Umbilical cord (tissue), 2 donors: Measurements from ENCODE around the gene RAN. TPM values are rescaled to one million over a fixed set of nuclear protein-coding genes. Genes with fewer than 3 reads are reported as not detected.
"Not testable (repeated sequence)": the region's sequence is repeated elsewhere in the genome, so short reads cannot be mapped to it uniquely, and the experiment has no call there.

Experiments
- DNase-seq: peaks from one replicate; pipeline ENCODE4 v3.0.0-alpha.2; 2015; ENCODE audit warnings: low spot score
- total RNA-seq: library from RNA; depleted of rRNA; stranded (reverse); fragments of >200 nt; gene quantifications from one replicate; pipeline ENCODE4 v1.2.3, GENCODE V29; 2014; ENCODE audit warnings: low replicate concordance; ENCODE audit not compliant: insufficient read depth

Gene RAN
- total RNA-seq, 1 donor from 2014 or later, result 199 TPM

DNA sequence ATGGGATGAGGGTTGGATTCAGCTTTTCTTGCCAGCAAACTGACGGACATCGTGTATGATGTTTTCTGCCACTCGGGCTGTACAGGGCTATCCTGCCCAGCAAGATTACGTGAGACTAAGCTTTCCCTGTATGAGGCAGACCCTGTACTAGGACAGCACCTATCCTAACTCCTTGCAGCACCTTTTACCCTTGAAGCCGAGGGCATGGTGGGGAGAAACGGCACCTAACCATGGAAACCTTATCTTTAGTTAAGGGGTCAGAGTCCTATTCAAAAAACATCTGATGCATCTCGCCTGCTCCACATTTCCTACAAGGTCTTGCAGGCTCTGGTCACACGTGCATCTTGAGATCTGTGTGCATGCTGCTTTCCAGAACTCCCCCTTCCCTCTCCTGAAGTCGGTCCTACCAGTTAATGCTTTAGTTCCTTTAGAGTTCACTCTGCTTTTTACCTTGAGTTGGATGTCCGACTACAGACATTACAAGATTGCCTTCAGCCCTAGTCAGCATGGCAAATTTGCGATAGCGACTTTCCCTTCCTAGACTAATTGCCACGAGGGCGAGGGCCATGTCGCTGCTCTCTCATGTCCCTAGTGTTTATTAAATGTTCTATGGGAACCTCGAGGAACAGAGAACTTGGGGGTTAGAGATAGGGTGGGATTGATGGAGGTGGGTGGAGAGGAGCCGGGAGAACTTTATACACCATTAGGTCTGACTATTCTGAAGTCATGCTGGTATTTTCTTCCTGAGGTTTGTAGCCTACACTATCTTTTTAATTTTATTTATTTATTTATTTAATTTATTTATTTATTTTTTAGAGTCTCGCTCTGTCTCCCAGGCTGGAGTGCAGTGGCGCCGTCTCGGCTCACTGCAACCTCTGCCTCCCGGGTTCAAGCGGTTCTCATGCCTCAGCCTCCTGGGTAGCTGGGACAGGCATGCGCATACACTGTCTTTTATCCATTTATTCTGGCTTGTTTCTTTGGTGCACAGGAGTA lies 6.6 kb downstream of the RAN start:
- no peak for DNase-seq

DNA sequence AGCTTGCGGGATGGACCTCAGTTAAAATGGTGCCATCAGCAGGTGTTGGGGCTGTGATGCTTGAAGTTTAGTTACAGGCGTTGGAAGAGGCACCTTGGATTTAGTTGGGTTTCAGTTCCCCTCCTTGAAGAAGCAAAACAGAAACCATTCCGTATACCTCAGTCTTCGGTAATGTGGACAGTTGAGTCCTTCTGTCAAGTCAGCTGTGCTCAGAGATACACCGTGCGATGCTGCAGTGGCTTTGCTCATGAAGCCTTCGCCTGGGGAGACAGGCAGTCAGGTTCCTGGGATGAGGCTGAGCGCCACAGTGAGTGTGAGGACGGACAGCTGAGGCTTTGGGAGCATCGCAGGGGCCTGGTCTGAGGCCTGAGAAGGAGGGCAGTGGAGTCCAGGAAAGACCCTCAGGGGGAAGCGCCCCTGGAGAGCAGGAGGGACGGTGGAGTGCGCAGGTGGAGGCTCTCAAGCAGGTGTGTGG lies 7.4 kb downstream of the RAN start:
- DNase-seq, result no peak

DNA sequence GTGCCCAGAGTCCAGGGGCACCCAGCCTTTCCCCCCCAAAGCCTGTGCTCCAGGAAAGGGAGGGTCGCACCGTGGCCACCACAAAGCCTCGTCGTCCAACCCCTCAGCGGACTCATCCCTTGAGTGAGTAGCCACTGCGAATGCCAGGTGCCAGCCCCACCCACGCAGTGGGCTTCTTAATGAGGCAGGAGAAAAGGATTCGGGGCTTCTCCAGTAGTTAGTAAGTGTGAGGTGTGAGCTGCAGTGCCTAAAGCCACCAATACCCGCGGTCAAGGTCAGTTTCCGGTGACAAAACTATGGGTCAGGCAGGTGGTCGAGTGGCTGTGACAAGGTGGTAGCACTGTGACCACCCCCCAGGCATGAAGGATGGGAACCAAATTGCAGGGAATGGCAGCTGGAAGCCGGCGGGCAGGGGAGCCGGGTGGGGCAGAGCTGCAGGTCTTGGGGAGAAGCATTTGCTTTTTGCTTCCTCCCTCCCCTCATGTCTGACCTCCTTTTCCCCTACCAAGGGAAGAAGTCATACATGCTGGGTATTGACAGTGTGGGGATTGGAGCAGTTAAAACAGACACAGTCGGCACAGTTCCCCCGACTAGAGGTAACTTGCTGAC lies 8.0 kb downstream of the RAN start:
- no peak for DNase-seq

DNA sequence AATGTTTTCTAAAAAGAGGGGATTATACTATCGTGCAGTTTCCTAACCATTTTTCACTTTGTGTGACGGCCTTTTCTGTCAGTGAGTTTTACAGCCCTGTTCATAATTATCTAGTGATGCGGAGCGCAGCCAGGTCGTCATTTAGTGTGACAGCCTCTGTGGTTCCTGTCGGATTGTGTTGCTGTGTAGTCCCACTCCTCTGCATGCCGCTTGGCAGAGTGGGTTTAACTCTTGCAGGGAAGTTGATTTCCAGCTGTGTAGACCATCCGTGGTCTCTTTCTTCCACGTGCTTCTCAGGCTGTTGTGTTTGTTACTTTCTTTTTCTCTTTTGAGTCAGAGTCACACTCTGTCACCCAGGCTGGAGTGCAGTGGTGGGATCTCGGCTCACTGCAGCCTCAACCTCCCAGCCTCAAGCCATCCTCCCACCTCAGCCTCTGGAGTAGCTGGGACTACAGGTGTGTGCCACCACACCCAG lies 8.6 kb downstream of the RAN start:
- no peak for DNase-seq

DNA sequence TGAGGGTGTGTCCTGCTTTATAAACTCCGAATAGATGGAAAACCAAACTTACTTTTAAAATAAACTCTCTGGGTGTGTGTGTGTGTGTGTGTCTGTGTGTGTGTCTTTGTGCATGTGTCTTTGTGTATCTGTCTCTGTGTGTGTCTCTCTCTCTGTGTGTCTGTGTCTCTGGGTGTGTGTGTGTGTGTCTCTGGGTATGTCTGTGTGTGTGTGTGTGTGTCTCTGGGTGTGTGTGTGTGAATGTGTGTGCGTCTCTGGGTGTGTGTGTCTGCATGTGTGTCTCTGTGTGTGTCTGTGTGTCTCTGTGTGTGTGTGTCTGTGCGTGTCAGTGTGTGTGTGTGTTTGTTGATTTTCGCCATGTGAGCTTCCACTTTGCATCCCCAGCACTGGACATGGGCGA lies 9.2 kb downstream of the RAN start:
- no peak for DNase-seq

DNA sequence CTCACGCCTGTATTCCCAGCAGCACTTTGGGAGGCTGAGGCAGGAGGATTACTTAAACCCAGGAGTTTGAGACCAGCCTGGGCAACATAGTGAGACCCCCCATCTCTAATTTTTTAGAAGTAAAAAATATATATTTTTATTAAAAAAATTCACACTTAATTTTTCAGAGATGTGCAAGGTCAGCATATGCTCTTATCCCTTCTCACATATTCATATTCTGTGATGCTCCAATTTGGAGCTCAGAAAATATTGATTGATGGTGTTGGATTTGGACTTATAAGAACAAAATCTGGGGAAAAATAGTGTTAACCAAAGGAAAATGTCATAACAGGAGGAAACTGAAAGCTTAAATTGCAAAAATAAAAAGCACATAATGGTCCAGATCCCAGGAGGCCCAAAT lies 9.7 kb downstream of the RAN start:
- no peak for DNase-seq

DNA sequence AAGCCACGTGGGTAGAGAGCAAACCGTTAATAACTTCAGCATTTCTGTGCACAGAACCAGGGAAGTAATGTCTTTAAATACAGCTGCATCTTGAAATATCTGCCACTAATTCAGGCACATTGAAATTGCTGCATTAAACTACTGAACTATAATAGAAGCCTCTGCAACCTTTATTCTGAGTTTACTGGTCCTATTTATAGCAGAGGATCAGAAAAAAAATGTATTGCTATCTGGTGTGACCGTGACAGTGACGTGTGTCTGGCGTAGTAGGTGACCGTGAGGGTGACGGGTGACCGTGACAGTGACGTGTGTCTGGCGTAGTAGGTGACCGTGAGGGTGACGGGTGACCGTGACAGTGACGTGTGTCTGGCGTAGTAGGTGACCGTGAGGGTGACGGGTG lies 15.3 kb downstream of the RAN start:
- DNase-seq, result not testable (repeated sequence)

DNA sequence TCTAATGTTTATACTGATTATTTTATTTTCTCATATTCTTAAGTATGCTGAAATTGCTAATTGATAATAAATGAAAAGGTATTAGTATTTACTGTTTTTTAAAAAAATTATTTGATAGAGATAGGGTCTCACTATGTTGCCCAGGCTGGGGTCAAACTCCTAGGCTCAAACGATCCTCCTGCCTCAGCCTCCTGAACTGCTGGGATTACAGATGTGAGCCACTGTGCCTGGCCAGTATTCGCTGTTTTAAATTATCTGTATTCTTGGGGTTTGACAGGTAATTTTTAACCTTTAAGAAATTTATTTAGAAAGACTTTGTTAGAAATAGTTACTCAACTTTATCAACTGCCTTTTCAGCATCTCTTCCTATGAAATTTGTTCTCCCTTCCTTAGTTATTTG lies 32.2 kb downstream of the RAN start:
- DNase-seq, result no peak

DNA sequence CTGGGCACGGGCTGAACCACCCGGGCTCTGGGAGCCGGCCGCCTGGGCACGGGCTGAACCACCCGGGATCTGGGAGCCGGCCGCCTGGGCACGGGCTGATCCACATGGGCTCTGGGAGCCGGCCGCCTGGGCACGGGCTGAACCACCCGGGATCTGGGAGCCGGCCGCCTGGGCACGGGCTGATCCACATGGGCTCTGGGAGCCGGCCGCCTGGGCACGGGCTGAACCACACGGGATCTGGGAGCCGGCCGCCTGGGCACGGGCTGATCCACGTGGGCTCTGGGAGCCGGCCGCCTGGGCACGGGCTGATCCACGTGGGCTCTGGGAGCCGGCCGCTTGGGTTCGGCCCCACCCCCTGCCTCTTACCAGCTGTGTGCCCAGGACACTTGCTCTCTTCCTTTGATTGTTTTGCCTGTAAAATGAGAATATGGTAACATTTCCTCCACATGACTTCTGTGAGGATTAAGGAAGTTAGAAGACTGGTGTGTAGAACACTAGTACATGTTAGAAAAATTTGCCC lies 33.1 kb downstream of the RAN start:
- not testable (repeated sequence) for DNase-seq

DNA sequence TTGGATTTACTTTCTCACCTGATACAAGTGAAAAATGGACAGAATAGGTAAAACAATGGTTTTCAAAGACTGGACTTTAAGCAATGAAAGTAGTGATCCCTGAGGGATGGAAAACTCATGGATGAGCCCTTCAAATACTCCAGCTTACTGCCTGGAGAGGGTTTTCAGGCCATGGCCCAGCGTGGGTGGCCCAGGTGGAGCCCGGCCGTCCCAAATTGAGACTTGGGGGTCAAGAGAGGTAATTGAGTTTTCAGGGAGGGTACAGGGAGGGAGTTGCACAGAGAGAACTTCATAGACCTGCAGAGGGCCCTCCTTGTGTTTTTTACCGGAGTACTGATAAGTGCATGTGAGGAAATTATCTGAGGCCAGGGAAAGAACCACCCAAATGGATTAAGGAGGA lies 37.2 kb downstream of the RAN start:
- DNase-seq, result no peak

DNA sequence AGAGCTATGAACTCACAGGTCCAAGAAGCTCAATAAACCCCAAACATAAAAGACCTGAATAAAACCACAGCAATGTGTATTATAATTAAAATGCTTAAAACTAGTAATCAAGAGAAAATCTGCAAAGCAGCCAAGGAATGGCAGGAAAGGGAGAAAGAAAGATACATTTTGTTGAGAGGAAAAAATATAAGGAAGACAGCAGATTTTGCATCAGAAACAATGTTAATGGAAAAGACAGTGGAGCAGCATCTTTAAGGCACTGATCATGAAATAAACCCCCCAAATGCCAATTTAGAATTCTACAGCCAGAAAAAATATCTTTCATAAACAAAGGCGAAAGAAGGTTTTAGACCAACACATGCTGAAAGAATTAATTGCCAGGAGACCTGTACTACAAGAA lies 39.3 kb downstream of the RAN start:
- no peak for DNase-seq

DNA sequence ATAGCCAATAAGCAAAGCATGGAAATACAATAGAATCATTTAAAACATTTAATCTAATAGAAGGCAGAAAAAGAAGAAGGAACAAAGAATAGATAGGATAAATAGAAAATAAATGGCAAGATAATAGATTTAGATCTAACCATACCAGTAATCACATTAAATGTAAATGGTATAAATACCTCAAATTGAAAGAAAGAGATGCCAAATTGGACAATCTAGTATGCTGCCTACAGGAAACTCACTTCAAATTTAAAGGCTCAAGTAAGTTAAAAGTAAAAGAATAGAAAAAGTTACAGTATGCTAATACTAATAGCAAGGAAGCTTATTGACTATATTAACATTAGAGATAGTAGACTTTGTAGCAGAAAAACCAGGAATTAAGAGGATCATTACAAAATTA lies 40.1 kb downstream of the RAN start:
- DNase-seq, result no peak

DNA sequence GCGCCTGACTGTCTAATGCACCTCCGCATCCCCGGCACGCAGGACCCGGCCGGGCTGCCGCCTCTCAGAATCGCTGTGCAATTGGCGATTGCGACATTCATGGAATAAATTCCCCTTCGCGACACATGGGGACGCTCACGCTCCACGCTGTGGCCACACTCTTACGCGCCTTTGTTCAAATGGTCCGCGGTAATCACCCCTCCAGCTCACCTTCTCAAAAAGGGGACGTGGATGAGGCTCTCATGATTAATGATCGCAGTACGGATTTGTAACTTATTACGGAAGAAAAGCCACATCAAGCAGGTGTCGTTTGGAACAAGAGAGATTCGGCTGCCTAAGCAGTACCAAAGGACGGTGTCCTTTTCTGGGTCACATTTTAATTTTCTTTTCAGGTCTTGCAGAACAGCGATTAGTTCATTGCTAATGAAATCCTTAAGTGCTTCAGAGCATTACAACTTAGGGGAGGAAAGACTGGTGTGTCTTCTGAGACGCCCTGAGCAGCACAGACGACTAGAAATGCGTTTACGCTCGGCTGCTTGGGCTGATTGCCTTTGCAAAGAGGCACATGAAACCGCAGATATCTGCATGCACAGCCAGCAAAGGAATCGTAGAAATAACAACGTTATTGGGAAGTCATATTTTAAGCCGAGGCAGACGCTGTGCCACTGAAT lies 44.5 kb downstream of the RAN start:
- DNase-seq, result peak; percentile 54

DNA sequence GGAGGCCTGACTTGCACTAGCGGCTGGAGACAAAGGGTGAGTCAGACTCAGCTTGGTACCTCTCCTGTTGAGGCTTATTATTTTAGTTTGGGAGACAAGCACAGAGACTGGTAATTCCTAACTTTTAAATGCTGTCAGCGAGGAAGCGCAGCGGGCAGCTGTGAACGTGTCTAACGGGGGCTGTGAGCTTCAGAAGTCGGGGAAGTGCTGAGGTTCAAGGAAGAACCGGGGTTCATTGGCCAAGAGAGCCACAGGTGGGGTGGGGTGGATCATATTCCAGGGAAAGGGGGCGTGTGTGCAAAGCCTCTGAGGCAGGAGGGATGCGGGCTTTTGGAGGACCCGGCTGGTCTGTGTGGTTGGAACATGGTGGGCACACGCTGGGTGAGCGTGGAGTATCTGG lies 45.7 kb downstream of the RAN start:
- no peak for DNase-seq

DNA sequence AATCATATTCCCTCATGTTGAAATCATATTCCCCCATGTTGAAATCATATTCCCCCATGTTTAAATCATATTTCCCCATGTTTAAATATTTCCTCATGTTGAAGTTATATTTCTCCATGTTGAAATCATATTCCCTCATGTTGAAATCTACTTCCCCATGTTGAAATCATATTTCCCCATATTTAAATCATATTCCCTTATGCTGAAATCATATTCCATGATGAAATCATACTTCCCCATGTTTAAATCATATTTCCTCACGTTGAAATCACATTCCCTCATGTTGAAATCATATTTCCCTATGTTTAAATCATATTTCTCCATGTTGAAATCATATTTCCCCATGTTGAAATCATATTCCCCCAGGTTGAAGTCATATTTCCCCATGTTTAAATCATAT lies 47.2 kb downstream of the RAN start:
- no peak for DNase-seq

DNA sequence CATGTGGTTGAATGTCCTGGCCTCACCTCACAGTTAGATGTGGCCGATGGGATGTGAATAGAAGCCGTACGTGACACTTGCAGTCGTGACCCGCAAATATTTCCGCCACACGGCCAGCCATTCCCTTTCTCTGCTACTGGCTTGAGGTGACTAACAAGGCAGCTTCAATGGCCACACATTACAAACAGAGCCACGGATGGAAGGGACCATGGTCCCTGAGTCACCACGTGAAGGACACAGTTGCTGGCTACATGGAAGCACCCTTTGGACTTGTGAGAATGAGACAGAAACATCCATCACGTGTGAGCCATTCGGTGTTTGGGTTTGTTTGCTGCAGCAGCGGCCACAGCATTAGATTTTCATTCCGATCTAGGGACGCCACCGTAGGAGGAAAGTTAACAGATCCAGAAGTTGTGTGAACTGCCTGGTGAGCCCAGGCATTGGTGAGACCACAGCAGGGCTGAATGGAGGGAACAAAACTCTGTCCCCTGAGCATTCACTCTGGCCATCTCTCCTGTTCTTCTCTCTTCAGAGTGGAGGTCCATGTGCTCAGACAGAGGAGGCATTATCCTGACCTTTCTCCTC lies 48.3 kb downstream of the RAN start:
- no peak for DNase-seq

DNA sequence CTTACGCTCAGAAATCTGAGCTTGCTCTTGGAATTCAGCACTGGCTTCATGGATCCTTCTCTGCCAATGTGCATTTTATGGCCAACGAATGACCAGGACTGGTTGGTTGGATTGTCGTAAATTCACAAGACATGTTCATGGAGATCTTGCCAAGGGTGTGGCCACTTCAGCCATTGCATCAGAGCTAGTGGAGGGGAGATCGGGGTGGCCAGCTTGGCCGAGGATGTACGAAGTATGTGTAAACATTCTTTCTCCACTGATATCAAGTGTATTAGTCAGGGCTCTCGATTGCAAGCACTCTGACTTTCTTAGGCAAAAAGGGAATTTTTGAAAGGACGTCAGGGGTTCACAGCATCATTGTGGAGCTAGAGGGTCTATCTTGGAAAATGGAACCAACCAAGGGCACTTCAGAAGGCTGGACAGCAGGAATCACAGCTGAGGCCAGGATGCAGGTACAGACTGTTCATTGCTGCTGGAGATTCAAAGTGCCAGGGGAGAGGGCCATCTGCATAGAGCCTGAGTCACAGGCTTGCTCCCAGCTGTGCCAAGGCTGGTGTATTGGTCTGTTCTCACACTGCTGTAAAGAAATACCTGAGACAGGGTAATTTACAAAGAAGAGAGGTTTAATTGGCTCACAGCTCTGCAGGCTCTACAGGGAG lies 49.0 kb downstream of the RAN start:
- DNase-seq, result peak; percentile 91

DNA sequence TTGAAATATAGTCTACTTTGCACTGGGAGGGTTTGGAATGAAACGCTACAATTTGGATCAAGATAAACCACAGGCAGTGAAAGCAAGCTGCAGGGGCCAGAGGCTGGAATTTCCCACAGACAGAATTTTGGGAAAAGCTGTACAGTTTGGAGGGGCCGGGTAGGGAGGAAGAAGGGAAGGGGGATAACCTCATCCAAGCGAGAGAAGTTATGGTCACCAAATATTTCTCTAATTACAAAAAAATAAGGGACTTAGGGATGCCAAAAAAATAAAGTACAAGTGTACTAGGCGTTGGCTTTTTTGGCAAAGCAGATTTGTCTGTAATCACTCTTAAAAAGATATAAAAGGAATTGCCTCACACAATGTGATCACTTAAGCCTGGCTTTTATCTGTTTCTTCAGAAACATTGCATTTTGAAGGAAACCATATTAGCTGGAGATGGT lies 50.7 kb downstream of the RAN start:
- peak; percentile 88 for DNase-seq

DNA sequence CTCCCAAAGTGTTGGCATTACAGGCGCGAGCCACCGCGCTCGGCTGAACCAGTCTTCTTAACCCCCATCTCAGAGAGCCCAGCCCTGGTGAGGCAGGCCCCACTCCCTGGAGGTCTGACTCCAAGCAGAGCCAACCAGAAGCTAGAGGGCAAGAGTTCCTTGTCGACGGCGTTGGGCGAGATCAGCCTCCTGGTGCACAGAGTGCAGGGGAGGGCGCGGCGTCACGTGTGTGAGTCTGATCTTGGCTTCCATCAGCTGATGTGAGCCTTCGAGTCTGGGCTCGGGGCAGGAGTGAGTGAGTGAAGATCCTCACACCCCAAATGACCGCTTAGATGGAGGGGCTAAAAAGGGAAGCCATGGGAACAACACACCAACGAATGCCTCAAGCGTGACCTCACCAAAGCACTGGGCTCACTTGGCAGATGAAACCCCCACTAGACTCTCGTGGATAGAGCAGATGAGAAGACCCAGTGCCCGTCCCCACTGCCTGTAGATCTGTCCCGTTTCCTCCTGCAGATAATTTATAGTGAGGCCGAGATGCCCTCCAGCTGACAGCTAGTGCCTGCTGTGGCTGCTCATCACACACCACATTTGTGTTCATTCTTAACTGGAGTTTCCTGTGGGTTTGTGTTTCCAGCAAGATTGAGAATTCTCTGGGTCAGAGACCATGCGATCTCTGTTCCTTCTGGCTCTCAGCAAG lies 53.2 kb downstream of the RAN start:
- DNase-seq, result no peak

DNA sequence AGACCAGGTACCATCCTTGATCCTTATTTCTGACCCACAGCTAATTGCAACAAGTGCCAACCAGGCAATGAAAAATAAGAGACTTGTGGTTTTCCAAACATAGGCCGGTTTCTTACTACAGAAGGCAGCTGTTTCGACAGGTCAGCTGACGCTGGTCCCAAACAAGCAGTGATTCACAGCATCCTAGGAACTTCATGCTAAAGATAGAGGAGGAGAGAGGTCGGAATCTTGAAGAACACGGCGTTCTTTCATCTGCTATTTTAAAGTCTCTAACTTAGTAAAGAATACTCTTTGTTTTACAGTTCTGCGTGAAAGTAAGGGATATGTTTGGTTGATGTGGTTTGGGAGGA lies 53.8 kb downstream of the RAN start:
- peak; percentile 60 for DNase-seq
